H1 (cell line): ENCODE measurements around the gene DNAJB11. TPM values are rescaled to one million over a fixed set of nuclear protein-coding genes. Genes with fewer than 3 reads are reported as not detected.

Source experiments
- MAFK ChIP-seq: IDR thresholded peaks from 2 replicates; pipeline ENCODE4 v1.6.1; 2012; ENCODE audit warnings: low read depth, mild to moderate bottlenecking, improper control_type of control experiment, low read length
- RBBP5 ChIP-seq: IDR thresholded peaks from 2 replicates; pipeline ENCODE4 v1.7.1; 2012; ENCODE audit warnings: low read depth, mild to moderate bottlenecking, inconsistent platforms, low read length, moderate library complexity, borderline replicate concordance
- polyA plus RNA-seq, 7 experiments: library from polyadenylated mRNA; depleted of rRNA in 3 of 7; stranded (reverse) in 5 of 7; unstranded in 2 of 7; fragments of >200 nt in 5 of 7; fragments of 200-250 nt in 2 of 7; gene quantifications; 1 replicate in 5 of 7; 2 replicates in 1 of 7; 4 replicates in 1 of 7; pipeline versions ENCODE4 v1.2.1 to v1.2.3, GENCODE V29; 2011 to 2013; ENCODE audit warnings: missing spikeins in 2 of 7, mixed read lengths in 2 of 7
- total RNA-seq: library from RNA; stranded (reverse); fragmentation: NEBNext Ultra II Directional; extraction: Animal tissue kit (Norgen Biotek cat#: 25700); gene quantifications from 2 replicates; pipeline ENCODE4 v1.2.1, GENCODE V29; 2021

Gene DNAJB11
- total and polyA plus RNA-seq, 2 of the 8 experiments (the other 6 are each of a cell fraction or from before 2014, with no cell fraction given): 14.6 to 63.9 TPM

GRCh38 chr3:186538779-186539178, 31.7 kb upstream of the DNAJB11 start (continued):
- no peak for TF ChIP-seq RBBP5
- TF ChIP-seq MAFK: no peak
